PFSK-1 (cell line): ENCODE results near the gene ESAM.

Source experiments
- FOXP2 ChIP-seq: optimal IDR thresholded peaks from 2 replicates; pipeline ENCODE3; 2011; ENCODE audit warnings: borderline replicate concordance, control low read depth, inconsistent platforms; ENCODE audit not compliant: insufficient read depth; ENCODE audit errors: extremely low read length, extremely low read depth
- POLR2AphosphoS5 ChIP-seq: IDR thresholded peaks from 2 replicates; pipeline ENCODE4 v1.6.1; 2012; ENCODE audit warnings: low read depth, mild to moderate bottlenecking, control low read depth, low read length, moderate library complexity
- REST ChIP-seq, 2 experiments: IDR thresholded peaks; 2 replicates each; pipeline versions ENCODE4 v1.6.1 to v1.8.0; 2011 to 2012; ENCODE audit warnings: low read depth in 2 of 2, low read length in 2 of 2, control low read depth in 1 of 2, inconsistent platforms in 1 of 2, mild to moderate bottlenecking in 1 of 2, moderate library complexity in 1 of 2; ENCODE audit not compliant: insufficient read depth in 1 of 2
- SIN3A ChIP-seq: IDR thresholded peaks from 2 replicates; pipeline ENCODE4 v1.6.1; 2012; ENCODE audit warnings: mild to moderate bottlenecking, low read length, moderate library complexity, borderline replicate concordance; ENCODE audit not compliant: insufficient read depth
- TAF1 ChIP-seq: IDR thresholded peaks from 2 replicates; pipeline ENCODE4 v1.6.1; 2012; ENCODE audit warnings: low read length, control low read depth, borderline replicate concordance; ENCODE audit not compliant: insufficient read depth

ESAM gene

GRCh38 chr11:124745835-124746620 lies 16.1 kb downstream of the ESAM start:
- TF ChIP-seq SIN3A (no peak), POLR2AphosphoS5 (no peak), REST (IDR thresholded peaks at IDR 0.05; ENCODE audit: insufficient read depth in 1 of 2, low read depth in 2 of 2, low read length in 2 of 2) (no peak), FOXP2 (no peak), TAF1 (no peak)

GRCh38 chr11:124745270-124745834 lies 16.7 kb downstream of the ESAM start:
- TF ChIP-seq FOXP2: no peak
- no peak for TF ChIP-seq POLR2AphosphoS5
- no peak for TF ChIP-seq SIN3A
- TF ChIP-seq TAF1: no peak
- TF ChIP-seq REST (IDR thresholded peaks at IDR 0.05; ENCODE audit: insufficient read depth in 1 of 2, low read depth in 2 of 2, low read length in 2 of 2): no peak

- no peak for TF ChIP-seq POLR2AphosphoS5
- TF ChIP-seq SIN3A: no peak
- TF ChIP-seq REST (IDR thresholded peaks at IDR 0.05; ENCODE audit: insufficient read depth in 1 of 2, low read depth in 2 of 2, low read length in 2 of 2): no peak
- TF ChIP-seq TAF1: no peak
- no peak for TF ChIP-seq FOXP2
Measured at GRCh38 chr11:124743050-124743449, 19.0 kb downstream of the ESAM start.

DNA sequence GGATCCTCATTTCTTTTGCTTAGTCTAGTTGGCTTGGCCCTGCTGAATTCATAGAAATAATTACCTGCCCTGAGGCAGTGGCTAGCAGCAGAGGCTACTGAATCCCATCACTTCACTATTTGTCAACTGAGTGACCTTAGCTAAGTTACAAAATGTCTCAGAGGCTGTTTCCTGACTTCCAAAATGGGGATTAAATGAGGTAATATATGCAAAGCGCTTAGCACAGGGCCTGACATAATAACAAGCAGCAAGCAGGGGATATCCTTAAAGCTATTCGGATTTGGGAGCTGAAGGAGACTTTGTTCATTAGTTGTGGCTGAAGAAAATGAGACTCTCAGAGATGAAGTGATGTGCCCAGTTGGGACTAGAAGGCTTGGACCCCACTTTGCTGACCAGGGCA lies 19.5 kb downstream of the ESAM start:
- TF ChIP-seq SIN3A (no peak), TAF1 (no peak), FOXP2 (no peak), REST (IDR thresholded peaks at IDR 0.05; ENCODE audit: insufficient read depth in 1 of 2, low read depth in 2 of 2, low read length in 2 of 2) (no peak), POLR2AphosphoS5 (no peak)
